ENCODE measurements around the gene SPI1. TPM values are rescaled to one million over a fixed set of nuclear protein-coding genes. Genes with fewer than 3 reads are reported as not detected.
A peak's percentile ranks its signal among the peaks of the same experiment; 100 is the strongest.

Gene SPI1
- total RNA-seq, 1 donor from 2014 or later, result 11.2 TPM

DNA sequence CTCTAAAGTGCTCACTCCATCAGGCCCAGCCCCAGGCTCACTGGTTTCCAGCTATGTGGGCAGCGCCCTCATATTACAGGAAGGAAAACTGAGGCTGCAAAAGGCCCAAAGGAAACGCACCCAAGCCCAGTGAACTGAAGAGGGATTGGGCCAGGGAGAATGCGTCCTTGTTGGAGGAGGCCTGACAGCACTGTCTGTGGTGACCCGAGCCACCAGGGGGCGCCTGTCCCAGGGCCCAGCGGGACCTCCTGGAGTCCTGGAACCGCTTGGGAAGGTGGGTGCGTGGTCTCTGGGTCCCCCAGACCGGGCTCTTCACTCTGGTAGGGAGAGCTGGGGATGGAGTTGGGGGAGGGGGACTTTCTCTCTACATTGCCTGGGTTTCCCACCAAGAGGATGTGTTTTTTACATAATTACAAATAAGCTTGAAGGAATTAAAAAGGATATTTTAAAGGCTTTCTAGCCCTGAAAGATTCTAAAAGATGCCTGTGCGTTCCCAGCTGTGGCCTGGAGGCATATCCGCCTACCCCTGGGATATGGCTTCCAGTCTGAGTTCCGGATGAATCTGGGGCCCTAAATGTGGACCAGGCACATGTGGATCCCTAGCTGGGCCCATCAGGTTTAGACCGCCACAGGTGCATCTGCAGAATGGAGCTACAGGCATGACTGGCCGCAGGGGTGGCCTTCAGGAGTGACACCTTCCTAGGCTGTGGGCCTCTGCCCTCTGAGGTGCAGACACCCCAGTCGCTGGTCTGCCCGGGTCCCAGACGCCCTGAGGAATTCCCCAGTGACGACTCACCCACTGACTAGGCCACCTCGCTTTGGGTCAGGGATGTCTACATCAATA lies 4.2 kb downstream of the SPI1 start:
- intact Hi-C loops (cut with micrococcal nuclease), result loop anchor here (10.0 kb wide), 1 partner anchor 81 kb away; no protein-coding TSS in a partner anchor
- ATAC-seq (peak; percentile 82), DNase-seq (peak; percentile 94)

DNA sequence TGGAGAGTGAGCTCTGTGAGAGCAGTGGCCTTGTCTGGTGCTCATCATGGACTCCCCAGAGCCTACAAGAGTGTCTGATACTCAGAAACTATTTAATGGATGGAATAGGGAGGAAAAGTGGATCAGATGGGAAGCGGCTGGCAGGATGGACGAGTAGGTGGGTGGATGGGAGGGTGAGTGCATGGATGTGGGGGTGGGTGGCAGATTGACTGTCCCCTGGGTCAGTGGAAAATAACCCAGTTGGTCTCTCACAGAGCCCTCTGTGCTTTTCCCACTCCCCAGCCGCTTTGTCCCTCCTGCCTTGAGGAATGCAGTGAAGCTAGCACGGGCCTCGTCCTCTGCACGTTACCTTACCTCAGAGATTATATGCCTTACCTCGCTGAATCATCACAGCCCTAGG lies 5.9 kb downstream of the SPI1 start:
- intact Hi-C loops (cut with micrococcal nuclease), result loop anchor here (10.0 kb wide), 1 partner anchor 82 kb away; no protein-coding TSS in a partner anchor
- DNase-seq (no peak), ATAC-seq (no peak)

DNA sequence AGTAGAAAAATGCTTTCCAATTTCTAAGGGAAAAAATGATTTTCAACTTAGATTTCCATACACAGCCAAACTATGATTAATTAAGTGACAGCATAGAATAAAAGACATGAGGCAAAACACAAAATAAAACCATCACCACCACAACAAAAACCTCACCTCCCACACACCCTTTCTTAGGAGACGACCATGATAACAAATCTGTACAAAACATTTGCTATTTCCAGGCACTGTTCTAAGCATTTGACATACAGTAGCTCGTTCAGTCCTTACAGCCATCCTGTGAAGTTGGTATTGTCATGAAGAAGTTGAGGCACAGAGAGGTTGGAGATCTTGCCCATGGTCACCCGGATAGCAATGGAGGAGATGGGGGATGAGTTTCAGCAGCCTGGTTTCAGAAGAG lies 8.7 kb downstream of the SPI1 start:
- DNase-seq (no peak), ATAC-seq (no peak)
- intact Hi-C loops (cut with micrococcal nuclease), result loop anchor here (10.0 kb wide), 1 partner anchor 85 kb away; no protein-coding TSS in a partner anchor

DNA sequence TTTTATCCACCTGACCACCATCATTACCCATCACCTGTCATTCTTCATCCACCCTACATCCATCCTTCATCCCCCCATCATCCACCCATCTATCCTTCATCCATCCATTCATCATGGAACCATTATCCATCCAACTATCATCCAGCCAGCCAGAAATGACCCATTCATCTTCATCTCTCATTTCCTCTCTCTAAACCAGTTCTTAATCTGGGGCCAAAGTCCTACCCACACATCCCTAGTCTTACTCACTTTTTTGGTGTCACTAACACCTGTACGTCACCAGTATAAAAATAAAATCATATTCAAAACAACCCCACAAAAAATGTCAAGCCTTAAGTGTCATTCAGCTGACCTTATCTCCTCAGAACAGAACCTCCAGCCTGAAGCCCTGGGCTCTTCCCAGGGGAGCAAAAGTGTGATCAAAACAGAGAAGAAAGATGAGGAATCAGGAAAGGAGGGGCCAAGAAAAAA lies 12.3 kb downstream of the SPI1 start:
- ATAC-seq (no peak), DNase-seq (no peak)
- intact Hi-C loops (cut with micrococcal nuclease), result no loop called here

DNA sequence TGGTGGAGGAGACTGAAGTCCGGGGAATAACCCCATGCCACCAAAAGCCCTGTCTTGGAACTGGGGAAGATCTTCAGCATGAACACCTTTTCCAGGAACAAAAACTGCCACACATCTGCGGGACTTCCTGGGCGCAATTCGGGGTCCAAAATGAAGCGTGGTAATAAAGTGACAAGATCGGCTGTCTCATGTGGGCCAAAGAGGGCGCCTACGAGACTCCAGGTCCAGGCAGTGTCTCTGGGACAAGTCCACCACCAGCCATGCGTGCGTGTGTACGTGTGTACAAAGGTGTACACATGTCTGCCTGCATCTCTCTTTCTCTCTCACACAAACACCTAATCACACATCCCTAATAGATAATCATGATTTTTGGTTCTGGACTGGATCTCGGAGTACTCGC lies 16.9 kb downstream of the SPI1 start:
- ATAC-seq (peak; percentile 7), DNase-seq (no peak)
- intact Hi-C loops (cut with micrococcal nuclease), result no loop called here

DNA sequence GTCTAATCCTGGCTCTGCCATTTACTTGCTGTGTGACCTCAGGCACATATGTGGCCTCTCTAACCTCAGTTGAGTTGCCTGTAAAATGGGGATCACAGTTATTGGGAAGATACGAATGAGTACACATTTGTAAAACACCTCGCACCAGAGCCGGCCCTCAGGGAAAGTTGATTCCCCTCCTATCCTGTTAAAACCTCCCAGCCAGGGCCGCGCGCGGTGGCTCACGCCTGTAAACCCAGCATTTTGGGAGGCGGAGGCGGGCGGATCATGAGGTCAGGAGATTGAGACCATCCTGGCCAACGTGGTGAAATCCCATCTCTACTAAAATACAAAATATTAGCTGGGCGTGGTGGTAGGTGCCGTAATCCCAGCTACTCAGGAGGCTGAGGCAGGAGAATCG lies 18.0 kb downstream of the SPI1 start:
- DNase-seq (peak; percentile 28), ATAC-seq (no peak)
- intact Hi-C loops (cut with micrococcal nuclease), result no loop called here

DNA sequence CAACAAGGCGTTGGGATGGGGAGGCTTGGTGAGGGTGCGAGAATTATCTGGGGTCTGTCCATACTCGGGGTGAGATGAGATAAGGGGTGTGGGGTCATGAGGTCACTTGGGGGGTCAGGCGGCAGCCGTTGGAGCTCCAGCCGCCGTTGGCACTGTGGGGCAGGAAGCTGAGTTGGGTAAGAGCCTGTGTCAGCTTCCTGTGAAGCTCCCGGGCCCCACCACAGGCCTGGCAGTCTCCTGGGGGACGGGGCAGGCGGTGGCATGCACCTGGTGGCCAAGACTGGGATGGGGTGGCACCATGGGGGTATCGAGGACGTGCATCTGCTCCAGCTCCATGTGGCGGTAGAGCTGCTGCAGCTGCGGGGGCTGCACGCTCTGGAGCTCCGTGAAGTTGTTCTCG lies 18.8 kb downstream of the SPI1 start:
- no peak for ATAC-seq
- peak; percentile 32 for DNase-seq
- intact Hi-C loops (cut with micrococcal nuclease), result no loop called here

DNA sequence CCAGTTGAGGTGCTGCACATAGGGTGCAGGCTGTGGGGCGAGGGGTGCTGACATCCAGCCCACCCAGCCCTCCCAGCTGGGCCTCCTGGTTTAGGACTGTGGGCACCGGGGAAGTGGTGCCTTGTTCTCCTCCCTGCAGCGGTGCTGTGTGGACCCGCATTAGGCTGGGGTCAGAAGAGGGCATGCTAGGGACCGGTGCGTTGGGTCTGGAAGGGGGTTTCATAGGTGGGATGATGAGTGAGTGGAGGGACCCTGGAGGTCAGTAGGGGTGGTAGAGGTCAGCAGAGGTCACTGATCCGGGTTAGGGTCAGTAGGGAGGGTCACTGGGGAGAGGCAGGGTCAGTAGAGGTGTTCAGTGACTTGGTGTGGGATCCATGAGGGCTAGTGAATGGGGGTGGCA lies 19.2 kb downstream of the SPI1 start:
- intact Hi-C loops (cut with micrococcal nuclease), result no loop called here
- DNase-seq (peak; percentile 21), ATAC-seq (no peak)

DNA sequence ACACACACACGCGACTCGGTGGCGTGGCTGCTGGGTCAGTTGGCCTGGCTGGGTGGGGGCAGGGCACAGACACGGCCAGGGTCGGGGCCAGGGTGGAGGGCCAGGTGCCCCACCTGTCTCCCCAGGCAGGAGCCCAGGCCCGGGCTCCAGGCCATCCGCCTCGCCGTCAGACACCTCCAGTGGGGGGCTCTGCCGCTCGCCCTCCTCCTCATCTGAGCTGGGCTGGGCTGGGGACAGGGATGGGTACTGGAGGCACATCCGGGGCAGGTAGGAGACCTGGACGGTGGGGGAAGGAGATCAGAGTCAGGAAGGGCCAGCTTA lies 19.7 kb downstream of the SPI1 start:
- DNase-seq (peak; percentile 30), ATAC-seq (no peak)
- intact Hi-C loops (cut with micrococcal nuclease), result no loop called here

DNA sequence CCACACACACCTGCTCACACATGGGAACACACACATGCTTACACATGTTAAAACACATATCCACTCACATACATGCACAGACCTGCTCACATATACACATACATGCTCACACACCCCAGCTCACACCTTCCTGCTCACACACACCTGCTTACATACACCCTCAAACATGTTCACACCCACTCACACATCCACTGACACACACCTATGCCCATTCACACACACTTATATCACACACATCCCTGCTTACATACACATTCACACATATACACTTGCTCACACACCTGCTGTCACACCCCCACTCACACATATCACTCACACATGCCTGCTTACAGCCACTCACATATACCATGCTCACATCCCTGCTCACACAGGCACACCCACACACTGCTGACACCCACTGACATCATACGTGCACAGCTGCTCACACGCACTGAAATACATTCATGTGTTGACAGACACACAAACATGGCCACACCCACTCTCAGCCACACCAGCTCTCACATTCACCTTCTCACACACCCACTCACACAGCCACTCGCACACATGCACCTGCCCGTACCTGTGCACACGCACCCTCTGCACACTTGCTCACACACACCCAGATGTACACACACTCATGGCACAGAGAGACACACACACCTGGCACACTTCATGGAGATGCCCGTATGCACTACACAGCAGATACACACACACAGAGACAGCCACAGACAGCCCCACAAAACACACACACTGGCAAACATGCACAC lies 20.2 kb downstream of the SPI1 start:
- intact Hi-C loops (cut with micrococcal nuclease), result no loop called here
- DNase-seq, result peak; percentile 20
- ATAC-seq, result no peak

DNA sequence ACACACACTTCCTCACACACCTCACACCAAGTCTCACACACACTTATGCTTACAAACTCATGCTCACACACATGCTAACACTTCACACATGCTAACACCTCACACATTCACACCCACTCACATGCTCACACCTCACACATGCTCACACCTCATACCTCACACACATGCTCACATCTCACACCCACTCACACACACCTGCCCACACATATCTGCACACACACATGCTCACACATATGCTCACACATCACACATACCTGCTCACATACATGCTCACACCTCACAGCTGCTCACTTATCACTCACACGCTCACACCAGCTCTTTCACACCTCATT lies 21.4 kb downstream of the SPI1 start:
- intact Hi-C loops (cut with micrococcal nuclease), result no loop called here

DNA sequence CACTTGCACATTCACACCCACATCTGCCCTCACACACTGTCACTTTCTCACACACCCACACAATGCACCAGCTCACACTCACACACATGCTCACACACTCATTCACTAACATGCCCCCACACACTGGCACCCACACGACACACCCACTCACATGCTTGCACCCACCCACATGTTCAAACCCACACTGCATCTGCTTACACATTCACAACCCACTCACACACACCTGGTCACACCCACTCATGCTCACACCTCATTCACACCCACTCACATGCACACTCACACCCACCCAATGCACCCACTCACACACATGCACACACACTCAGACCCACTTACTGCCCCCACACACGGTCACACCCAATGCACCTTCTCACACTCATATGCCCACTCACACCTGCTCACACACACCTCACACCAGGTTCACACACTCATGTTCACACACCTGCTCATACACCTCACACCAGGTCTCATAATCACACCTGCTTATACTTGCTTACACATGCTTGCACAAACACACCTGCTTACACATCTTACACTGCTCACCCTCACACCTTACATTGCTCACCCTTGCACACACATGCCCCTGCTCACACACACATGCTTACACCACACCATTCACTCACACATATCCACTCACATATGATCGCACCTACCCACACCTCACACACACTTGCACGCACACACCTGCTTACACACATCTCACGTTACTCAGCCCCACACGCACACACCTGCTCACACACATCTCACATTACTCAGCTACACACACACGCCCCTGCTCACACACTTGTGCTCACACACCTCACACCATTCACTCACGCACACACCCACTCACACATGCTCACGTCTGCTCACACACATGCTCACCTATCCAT lies 22.0 kb downstream of the SPI1 start:
- DNase-seq (peak; percentile 16), ATAC-seq (no peak)
- intact Hi-C loops (cut with micrococcal nuclease), result no loop called here

More for the DNA sequence above, 21.4 kb downstream of the SPI1 start:
- ATAC-seq (no peak), DNase-seq (peak; percentile 11)

DNA sequence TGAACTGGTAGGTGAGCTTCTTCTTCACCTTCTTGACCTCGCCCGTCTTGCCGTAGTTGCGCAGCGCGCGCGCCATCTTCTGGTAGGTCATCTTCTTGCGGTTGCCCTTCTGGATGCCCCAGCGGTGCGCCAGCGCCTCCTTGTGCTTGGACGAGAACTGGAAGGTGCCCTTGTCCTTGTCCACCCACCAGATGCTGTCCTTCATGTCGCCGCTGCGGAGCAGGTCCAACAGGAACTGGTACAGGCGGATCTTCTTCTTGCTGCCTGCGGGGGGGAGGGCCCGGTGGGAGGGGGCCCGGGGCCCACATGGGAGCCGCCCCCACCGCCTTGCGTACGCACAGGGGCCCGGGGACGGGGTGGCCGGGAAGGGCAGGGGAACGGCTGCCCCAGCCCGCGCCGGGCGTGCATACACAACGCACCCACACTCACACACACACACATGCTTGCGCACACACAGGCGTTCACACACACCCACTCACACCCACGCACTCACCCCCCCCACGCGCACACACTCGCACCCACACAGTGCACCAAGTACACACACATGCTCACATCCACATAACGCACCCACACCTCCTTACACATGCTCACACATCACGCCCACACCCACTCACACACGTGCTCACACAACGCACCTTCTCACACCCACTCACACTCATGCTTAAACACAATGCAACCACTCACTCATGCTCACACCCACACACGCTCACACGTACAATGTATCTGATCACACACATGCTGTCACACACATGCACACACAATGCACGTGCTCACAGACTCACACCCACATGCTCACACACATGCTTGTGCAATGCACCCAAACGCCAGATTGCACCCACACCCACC lies 22.8 kb downstream of the SPI1 start:
- peak; percentile 98 for DNase-seq
- intact Hi-C loops (cut with micrococcal nuclease), result no loop called here

DNA sequence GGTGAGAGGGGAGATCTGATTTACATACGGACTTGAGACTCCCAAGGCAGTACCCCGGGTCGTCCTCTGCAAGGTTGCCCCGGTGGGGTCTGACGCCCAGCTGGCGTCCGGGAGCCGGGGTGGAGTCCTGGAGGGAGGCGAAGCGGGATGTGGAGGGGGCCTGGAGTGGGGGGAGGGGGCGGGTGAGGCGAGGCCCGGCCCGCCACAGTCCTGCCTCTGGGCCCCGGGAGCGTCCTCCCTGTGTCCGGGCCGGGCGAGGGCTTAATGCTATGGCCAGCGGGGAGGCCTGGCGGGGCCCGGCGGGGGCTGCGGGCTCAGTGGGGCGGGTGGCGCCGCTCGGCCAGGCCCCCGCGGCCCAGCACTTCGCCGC lies 23.4 kb downstream of the SPI1 start:
- intact Hi-C loops (cut with micrococcal nuclease), result no loop called here
- ATAC-seq, result peak; percentile 7
- no peak for DNase-seq

More for the DNA sequence above, 22.8 kb downstream of the SPI1 start:
- ATAC-seq, result peak; percentile 57

DNA sequence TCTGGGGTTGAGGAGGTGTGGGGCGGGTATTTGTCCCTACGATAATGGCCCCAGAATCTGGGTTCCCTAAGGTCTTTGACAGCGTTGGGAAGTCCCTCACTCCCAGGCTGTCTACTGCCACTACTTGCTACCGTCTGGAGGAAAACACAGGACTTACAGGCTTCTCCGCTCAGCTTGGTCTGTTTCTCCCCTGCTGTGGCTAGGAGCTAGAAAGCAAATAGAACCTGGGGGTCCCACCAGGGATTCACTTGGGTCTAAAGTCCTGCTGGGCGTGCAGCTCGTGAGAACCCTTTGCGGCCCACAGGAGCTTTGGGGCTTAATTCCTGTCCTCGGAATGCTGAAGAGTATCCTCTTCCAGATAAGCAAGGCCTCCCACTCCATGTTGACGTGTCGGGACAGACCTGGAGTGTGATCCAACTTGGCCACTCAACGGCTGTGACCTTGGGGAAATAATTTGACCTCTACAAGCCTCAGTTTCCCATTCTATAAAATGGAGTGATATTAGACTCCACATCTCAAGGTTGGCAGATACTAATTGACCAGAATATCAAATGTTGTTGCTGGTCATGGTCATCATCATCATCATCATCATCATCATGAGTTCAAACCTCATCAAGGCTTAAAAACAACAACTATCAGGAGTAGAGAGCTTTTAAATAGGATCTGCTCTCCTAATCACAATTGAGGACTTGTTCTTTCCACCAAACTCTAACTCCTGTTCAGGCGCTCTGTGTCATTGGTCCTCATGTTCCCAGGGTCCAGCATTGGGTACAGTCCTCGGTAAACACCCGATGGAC lies 24.2 kb downstream of the SPI1 start:
- intact Hi-C loops (cut with micrococcal nuclease), result no loop called here
- no peak for ATAC-seq

DNA sequence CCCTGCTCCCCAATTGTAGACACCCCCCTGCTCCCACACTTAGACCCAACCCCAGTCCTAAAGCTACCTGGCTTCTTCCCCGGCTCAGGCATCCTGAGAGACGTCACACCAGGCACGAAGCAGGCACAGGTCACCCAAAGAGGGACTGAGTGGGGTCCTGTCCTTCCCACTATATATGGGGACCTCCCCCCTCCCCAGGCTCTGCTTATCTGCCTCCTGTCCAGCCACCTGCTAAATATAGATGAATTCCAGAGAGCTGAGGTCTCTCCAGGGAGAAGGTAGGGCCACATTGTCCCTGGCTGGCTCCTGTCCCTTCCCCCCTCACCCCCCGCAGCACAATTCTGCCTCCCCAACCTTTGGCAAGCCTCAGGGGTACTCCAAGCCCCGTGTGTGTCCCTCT lies 25.8 kb downstream of the SPI1 start, which contains the start of gene MYBPC3:
TSS of gene MYBPC3 (minus strand) at position 147 of the 400 bp plus-strand sequence. CDS start at position 92, 55 bp downstream.
- intact Hi-C loops (cut with micrococcal nuclease), result no loop called here
- ATAC-seq (peak; percentile 66), DNase-seq (peak; percentile 75)

More for the DNA sequence above, 24.2 kb downstream of the SPI1 start:
- peak; percentile 30 for DNase-seq

DNA sequence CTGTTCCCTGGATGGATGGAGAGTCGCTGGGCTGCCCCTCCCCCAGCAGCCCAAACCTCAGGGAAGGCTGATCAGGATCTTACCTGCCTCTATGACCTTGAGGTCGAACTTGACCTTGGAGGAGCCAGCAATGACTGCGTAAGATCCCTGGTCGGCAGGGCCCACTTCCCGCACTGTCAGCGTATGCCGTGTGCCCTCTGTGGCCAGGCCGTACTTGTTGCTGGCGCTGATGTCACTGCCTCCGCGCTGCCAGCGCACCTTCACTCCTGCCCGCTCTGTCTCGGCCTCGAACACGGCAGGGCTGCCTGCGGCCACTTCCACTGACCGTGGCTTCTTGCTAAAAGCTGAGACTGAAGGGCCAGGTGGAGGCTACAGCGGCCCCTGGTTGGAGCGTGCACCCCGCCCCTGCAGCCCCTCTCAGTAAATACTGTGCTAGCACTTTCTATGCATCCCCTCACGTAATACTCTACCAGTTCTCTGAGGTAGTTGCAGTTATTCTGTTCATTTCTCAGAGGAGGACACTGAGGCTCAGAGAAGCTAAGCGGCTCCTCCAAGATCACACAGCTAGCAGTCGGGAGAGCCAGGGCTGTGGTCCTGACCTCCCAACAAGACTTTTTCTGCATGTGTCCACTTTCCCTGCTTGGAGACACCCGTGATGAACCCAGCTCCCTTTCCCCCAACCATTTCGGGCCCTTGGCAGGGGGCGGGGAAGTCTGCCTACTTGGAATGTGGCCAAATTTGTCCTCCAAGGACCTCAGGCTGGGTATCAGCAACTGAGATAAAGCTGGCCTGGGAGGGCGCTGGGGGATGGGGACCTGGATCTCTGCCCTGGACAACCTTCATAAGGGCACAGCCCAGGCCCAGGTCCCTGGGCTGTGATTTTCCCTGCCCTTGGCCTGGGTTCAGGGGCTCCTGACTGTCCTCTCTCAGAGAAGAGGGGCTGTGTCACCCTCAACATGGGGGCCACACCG lies 26.9 kb downstream of the SPI1 start:
- peak; percentile 49 for ATAC-seq
- DNase-seq, result peak; percentile 89
- intact Hi-C loops (cut with micrococcal nuclease), result no loop called here

Measured in left ventricle myocardium superior (tissue), 1 donor.